Keratinocyte (primary cell): ENCODE measurements around the gene SLF2. TPM values are rescaled to one million over a fixed set of nuclear protein-coding genes. Genes with fewer than 3 reads are reported as not detected.

ENCODE experiments used
- DNase-seq: peaks from one replicate; pipeline ENCODE4 v3.0.0-alpha.2; 2011; ENCODE audit warnings: low read depth, missing footprints, low spot score
- FAIRE-seq: peaks from 2 replicates; lab custom pipeline; 2011; peaks lifted over from hg19 to GRCh38; lab: Jason Lieb, UNC
- H2AFZ ChIP-seq: 2 replicates; pipeline ENCODE4 v1.6.0; 2012; ENCODE audit warnings: low read length, control low read depth, inconsistent platforms; ENCODE audit not compliant: control insufficient read depth
- H3K27ac ChIP-seq: 2 replicates; pipeline ENCODE4 v1.5.1; 2011; ENCODE audit warnings: low read length; ENCODE audit not compliant: control insufficient read depth, insufficient read depth
- H3K27me3 ChIP-seq: 3 replicates; pipeline ENCODE4 v1.6.0; 2011; ENCODE audit warnings: low read length; ENCODE audit not compliant: control insufficient read depth, insufficient read depth; ENCODE audit errors: extremely low read depth
- H3K36me3 ChIP-seq, 2 experiments: 2 replicates in 1 of 2; 3 replicates in 1 of 2; pipeline ENCODE4 v1.5.1; 2011; ENCODE audit warnings: low read length in 2 of 2, mild to moderate bottlenecking in 1 of 2; ENCODE audit not compliant: control insufficient read depth in 2 of 2, insufficient read depth in 2 of 2; ENCODE audit errors: extremely low read depth in 1 of 2
- H3K4me1 ChIP-seq: 3 replicates; pipeline ENCODE4 v1.5.1; 2011; ENCODE audit warnings: low read length; ENCODE audit not compliant: control insufficient read depth, insufficient read depth; ENCODE audit errors: extremely low read depth
- H3K4me2 ChIP-seq: 3 replicates; pipeline ENCODE4 v1.6.0; 2011; ENCODE audit warnings: low read depth, low read length; ENCODE audit not compliant: control insufficient read depth, insufficient read depth; ENCODE audit errors: extremely low read depth
- H3K4me3 ChIP-seq, 3 experiments: fragments of 200-600 bp in 1 of 3; sonication (generic) in 1 of 3; 2 replicates in 2 of 3; 3 replicates in 1 of 3; pipeline ENCODE4 v1.5.1; 2011 to 2016; ENCODE audit warnings: low read length in 3 of 3, mild to moderate bottlenecking in 3 of 3, control low read depth in 2 of 3, inconsistent platforms in 1 of 3, low read depth in 1 of 3, mixed read lengths in 1 of 3, mixed run types in 1 of 3, moderate library complexity in 1 of 3; ENCODE audit not compliant: control insufficient read depth in 2 of 3, insufficient read depth in 2 of 3; ENCODE audit errors: extremely low read depth in 1 of 3
- H3K79me2 ChIP-seq: 2 replicates; pipeline ENCODE4 v1.6.0; 2012; ENCODE audit warnings: low read length; ENCODE audit not compliant: control insufficient read depth, insufficient read depth
- H3K9ac ChIP-seq: 3 replicates; pipeline ENCODE4 v1.6.0; 2011; ENCODE audit warnings: low read length; ENCODE audit not compliant: control insufficient read depth, insufficient read depth; ENCODE audit errors: extremely low read depth
- H3K9me1 ChIP-seq: 3 replicates; pipeline ENCODE4 v1.6.0; 2011; ENCODE audit warnings: low read length; ENCODE audit not compliant: control insufficient read depth, insufficient read depth; ENCODE audit errors: extremely low read depth
- H3K9me3 ChIP-seq: 2 replicates; pipeline ENCODE4 v1.5.1; 2012; ENCODE audit warnings: low read depth, low read length; ENCODE audit not compliant: control insufficient read depth
- H4K20me1 ChIP-seq: 3 replicates; pipeline ENCODE4 v1.6.0; 2011; ENCODE audit warnings: low read length; ENCODE audit not compliant: control insufficient read depth, insufficient read depth; ENCODE audit errors: extremely low read depth
- CTCF ChIP-seq, 3 experiments: IDR thresholded peaks in 1 of 3; conservative IDR thresholded peaks in 1 of 3; optimal IDR thresholded peaks in 1 of 3; 2 replicates in 2 of 3; 3 replicates in 1 of 3; pipeline versions ENCODE3 to v1.5.1; 2011; ENCODE audit warnings: low read length in 3 of 3, mild to moderate bottlenecking in 3 of 3, moderate library complexity in 2 of 3, control low read depth in 1 of 3, inconsistent platforms in 1 of 3; ENCODE audit not compliant: insufficient read depth in 2 of 3; ENCODE audit errors: extremely low read depth in 1 of 3
- EZH2 ChIP-seq: IDR thresholded peaks from one replicate; pipeline ENCODE4 v1.6.1; 2012; ENCODE audit warnings: inconsistent platforms, mild to moderate bottlenecking, low read length, moderate library complexity
- dilution Hi-C: fragments of 300-500 bp; cut with MboI; formaldehyde crosslinking; loops from one replicate; pipeline ENCODE4 v1.7.0; 2020; ENCODE audit warnings: low sequenced_read_pairs; ENCODE audit not compliant: extremely low pct_ligation_motif_present
- polyA plus RNA-seq, 5 experiments: library from polyadenylated mRNA; depleted of rRNA in 3 of 5; stranded (reverse) in 3 of 5; stranded (forward) in 1 of 5; unstranded in 1 of 5; fragments of >200 nt; gene quantifications; 1 replicate in 1 of 5; 2 replicates in 3 of 5; 3 replicates in 1 of 5; pipeline versions ENCODE4 v1.2.1 to v1.2.3, GENCODE V29; 2011 to 2012; ENCODE audit warnings: missing spikeins in 2 of 5, low read depth in 1 of 5, low replicate concordance in 1 of 5

Gene SLF2
- polyA plus RNA-seq, 1 donor (not counting 4 experiments of a cell fraction or from before 2014, with no cell fraction given), result 7.1 TPM

GRCh38 chr10:100948916-100949315, 36.2 kb downstream of the SLF2 start:
- no peak for FAIRE-seq
- Histone ChIP-seq H3K9me3 (no peaks in the 10 kb centered on the region), H3K9me1 (no peaks in the 10 kb centered on the region), H3K79me2 (no peaks in the 10 kb centered on the region), H4K20me1 (no peaks in the 10 kb centered on the region), H3K36me3 (peaks cover 3 to 14% of the 10 kb centered on the region in 2 experiments), H3K4me1 (no peaks in the 10 kb centered on the region), H3K27ac (no peak overlapping the region), H3K9ac (no peak overlapping the region), H2AFZ (no peak overlapping the region), H3K4me2 (no peak overlapping the region), H3K4me3 (no peak overlapping the region), H3K27me3 (no peaks in the 10 kb centered on the region)
- TF ChIP-seq EZH2 (no peak), CTCF (optimal IDR thresholded peaks at IDR 0.05 in 1 of 3, IDR thresholded peaks at IDR 0.05 in 1 of 3, conservative IDR thresholded peaks at IDR 0.05 in 1 of 3; ENCODE audit: extremely low read depth in 1 of 3, insufficient read depth in 2 of 3, low read length in 3 of 3) (no peak)
- dilution Hi-C loops, result no loop called here
- DNase-seq, result no peak

- H3K4me2 ChIP-seq, result no peak overlapping the region
- no peaks in the 10 kb centered on the region for H3K9me1 ChIP-seq
- H3K27ac ChIP-seq, result no peak overlapping the region
- H3K79me2 ChIP-seq, result no peaks in the 10 kb centered on the region
- dilution Hi-C loops, result no loop called here
- DNase-seq (no peak), FAIRE-seq (no peak)
- H3K4me3 ChIP-seq, result no peak overlapping the region
- H3K4me1 ChIP-seq, result no peaks in the 10 kb centered on the region
- peaks cover 5 to 14% of the 10 kb centered on the region in 2 experiments for H3K36me3 ChIP-seq
- H3K9me3 ChIP-seq, result no peaks in the 10 kb centered on the region
- no peaks in the 10 kb centered on the region for H4K20me1 ChIP-seq
- H3K9ac ChIP-seq, result no peak overlapping the region
- no peaks in the 10 kb centered on the region for H3K27me3 ChIP-seq
- no peak overlapping the region for H2AFZ ChIP-seq
- no peak for TF ChIP-seq EZH2
- TF ChIP-seq CTCF (optimal IDR thresholded peaks at IDR 0.05 in 1 of 3, IDR thresholded peaks at IDR 0.05 in 1 of 3, conservative IDR thresholded peaks at IDR 0.05 in 1 of 3; ENCODE audit: extremely low read depth in 1 of 3, insufficient read depth in 2 of 3, low read length in 3 of 3), result no peak
These were observed 47.5 kb downstream of the SLF2 start for GRCh38 chr10:100960251-100960650.
